GM19438 (cell line): ENCODE results near the gene SERTAD2.

Experiments used
- ATAC-seq: cut with Tn5 transposase; IDR thresholded peaks from one replicate; pipeline ENCODE4 v1.9.1; 2021; ENCODE audit warnings: low read depth; ENCODE audit not compliant: unreplicated experiment

SERTAD2 gene

DNA sequence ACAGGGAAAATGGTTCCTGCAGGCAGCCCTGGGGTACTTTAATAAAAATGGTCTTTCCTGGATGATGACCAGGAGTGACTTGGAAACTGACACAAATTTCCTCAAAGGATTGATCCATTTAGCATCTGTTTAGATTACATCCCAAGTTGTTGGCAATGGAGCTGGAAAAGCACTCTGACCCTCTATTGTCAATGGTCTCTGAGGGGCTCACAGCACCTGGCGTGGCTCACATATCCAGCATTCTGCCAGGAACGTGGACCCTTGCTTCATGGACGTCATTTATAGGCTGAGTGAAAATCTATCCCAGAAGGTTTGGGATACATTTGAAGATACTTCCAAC is 43.8 kb downstream of the SERTAD2 start:
- no peak for ATAC-seq

- ATAC-seq: no peak
These were observed 44.3 kb downstream of the SERTAD2 start for GRCh38 chr2:64609227-64609941.

DNA sequence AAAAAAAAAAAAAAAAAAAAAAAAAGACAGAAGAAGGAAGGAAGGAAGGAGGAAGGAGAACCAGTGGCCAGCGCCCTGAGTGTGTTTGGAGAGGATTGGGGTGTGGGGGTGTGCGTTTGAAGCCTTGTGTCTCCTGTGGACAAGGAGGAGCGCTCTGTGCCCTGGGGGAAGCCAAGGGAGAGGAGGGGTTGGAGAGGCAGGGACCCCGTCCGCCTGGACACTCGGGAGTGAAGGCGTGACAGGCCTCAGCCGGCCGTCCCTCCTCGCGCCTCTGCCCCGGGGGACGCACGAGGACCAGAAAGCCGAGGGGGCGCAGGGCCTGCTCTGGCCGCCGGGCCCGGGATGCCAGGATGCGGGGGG is 44.9 kb downstream of the SERTAD2 start:
- ATAC-seq: no peak

DNA sequence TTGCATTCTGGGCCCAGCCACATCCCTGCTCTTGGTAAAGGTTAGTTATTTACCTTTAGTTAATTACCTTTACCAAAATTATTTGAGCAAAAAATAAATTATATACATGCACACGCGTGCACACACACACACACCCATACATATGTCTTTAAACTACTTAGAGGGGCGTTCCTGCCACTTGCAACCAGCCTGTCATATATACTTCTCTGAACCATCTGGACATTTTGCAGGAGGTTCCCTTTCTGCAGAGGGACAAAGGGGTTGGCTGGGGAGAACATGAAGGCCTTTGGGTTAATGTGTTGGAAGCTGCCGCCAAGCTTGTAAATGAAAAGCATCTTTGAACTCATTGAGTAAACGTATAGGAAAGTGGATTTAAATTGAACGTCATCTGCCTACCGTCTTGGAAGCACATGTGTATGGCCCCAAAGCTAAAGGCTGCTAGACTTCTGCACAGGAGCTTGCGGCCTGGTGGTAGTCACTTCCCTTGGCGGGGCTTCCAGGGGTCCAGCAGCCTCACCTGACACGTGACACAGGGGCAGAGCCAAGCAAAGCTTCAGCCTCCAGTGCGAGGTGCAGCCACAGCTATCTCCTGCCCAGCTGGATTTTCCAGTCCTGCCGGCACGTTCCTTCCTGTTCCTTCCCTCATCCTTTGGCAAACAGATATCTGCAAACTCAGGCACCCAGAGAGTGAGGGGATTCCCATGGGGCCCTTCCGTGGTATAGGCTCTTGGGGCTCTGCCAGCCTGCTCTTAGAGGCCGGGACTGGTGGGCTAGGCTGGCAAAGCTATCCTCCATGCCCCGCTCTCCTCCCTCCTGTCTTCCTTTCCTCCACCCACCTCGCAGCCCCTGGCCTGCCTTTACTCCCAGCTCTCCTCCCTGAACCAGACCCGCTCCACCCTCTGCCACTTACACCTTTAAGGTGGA is 46.1 kb downstream of the SERTAD2 start:
- ATAC-seq: no peak

DNA sequence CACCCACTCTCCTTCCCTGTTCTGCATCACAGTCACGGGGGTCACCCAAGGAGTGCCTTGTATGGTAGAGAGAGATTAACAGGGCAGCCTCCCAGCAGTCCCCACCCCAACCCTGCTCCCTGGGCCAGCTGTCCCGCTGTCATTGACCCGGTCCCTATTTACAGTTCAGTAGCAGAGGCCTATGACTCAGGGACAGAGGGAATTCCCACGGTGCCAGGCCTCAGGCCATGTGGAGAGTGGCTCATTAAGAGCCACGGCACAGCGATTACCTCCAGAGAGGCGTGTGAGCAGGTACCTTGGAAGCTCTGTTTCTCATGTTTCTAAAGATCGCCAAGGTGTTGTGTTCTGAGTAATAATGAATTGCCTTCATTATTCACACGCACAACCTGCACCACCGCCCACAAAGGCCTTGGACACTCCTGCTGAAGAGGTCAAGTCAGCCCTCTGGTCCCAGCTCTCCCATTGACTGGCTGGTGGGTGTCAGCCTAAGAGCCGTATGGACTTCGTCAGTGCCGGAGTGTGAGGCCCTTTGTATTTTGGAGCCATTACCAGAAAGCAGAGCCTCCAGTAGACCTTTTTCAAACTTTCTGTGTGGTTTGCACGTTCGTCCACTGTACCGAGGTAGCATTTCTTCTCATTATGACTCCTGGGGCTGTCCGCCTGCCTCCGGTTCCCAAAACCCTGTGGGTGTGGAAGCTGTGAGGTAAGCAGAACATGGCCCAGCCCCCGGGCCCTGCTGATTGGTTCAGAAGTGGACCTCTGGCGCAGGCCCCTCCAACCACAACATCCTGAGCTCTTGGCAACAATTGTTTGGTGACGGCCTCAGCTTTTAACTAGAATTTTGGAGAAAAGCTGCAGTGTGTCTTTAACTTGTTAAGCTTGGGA is 47.0 kb downstream of the SERTAD2 start:
- ATAC-seq: peak; percentile 86

- no peak for ATAC-seq
These were observed 47.7 kb downstream of the SERTAD2 start for GRCh38 chr2:64605991-64606478.

- ATAC-seq: no peak
These were observed 48.7 kb downstream of the SERTAD2 start for GRCh38 chr2:64605026-64605471.

DNA sequence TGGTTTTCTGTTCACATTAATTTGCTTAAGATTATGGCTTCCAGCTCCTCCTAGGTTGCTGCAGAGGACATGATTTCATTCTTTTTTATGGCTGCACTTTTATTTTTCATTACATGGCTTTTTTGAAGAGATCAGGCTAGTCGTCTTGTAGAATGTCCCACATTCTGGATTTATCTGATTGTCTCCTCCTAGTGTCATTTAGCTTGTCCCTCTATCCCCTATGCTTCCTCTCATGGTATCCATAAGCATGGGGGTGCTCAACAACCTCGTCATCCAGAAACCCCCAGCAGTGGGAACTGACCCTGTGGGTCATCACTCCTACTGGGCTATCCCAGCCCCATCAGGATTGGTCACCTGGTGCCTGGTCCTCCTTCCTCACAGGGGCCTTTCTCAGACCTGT is 49.6 kb downstream of the SERTAD2 start:
- ATAC-seq: no peak

- no peak for ATAC-seq
These were observed 51.3 kb downstream of the SERTAD2 start for GRCh38 chr2:64602436-64602835.

GRCh38 chr2:64601785-64602391 is 51.8 kb downstream of the SERTAD2 start:
- no peak for ATAC-seq

DNA sequence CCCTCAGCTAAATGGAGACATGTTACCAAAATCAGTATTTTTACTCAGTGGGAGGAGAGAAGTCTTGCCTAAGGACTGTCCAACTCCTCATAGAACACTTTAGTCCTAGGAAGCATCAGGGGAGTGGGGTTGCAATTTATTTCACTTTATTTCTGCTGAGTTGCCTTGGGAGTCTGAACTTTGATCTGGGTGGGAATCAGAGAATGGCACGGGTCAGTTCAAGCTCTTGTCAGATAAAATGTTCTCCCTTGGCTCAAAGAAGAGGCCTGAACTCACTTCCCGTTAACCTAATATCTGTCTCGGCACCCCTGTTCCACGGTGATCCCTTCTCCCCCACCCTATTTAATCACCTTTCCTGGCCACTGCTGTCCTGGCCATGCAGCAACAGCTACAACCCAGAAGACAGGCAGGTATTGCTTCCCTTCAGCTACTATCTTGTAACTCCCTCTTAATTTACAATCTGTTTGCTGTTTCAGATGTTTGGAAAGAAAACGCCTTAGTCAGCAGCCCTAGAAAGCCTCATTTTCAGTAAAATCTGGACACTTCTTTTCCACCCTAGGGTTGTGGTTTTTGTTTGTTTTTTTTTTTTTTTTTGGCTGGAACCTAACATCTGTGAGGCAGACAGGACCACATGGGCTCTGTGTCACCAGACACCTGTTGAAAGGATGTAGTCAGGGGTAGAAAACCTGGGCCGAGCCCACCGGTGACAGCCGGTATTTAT is 52.5 kb downstream of the SERTAD2 start:
- ATAC-seq: no peak

GRCh38 chr2:64599469-64599868 is 54.2 kb downstream of the SERTAD2 start:
- ATAC-seq: no peak

GRCh38 chr2:64598226-64598625 is 55.5 kb downstream of the SERTAD2 start:
- no peak for ATAC-seq

- no peak for ATAC-seq
These were observed 58.1 kb downstream of the SERTAD2 start for GRCh38 chr2:64595397-64596176.

GRCh38 chr2:64594226-64594989 is 59.3 kb downstream of the SERTAD2 start:
- ATAC-seq: no peak

DNA sequence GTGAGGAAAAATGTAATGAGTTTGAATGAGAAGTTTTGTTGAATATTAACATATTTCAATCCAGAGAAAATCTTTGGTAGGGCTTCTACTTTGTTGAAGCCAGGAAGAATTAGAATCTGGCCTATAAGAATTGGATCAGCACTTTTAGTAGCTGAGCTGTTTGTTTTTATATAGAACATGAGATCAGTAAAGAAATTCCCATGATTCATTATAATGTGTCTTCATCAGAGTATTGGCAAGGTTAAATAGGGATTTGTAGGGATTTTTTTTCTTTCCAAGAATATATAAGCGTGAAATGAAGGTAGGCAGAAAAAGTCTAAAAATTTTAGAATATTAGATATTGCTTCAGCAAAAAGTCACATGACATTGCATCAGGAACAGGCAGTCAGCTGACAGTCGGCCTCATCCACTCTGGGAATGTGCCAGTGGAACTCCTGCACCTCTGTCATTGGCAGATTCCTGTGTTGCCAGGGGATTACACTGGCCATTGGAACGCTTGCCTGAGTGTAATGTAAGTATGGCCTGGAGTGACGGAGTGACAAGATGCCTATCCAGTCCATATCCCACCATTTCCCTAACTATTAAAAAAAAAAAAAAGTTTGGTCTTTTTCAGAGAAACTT is 60.6 kb downstream of the SERTAD2 start:
- no peak for ATAC-seq

GRCh38 chr2:64591188-64591587 is 62.5 kb downstream of the SERTAD2 start:
- no peak for ATAC-seq

GRCh38 chr2:64587561-64587960 is 66.2 kb downstream of the SERTAD2 start:
- no peak for ATAC-seq
